Activated naive CD4-positive, alpha-beta T cell treated with Interleukin-2 at 50 U/mL for 16 hours (primary cell): ENCODE results near the gene LHX1.

ENCODE experiments used
- DNase-seq: peaks from one replicate; pipeline ENCODE4 v3.0.0-alpha.2; 2020

LHX1 gene

DNA sequence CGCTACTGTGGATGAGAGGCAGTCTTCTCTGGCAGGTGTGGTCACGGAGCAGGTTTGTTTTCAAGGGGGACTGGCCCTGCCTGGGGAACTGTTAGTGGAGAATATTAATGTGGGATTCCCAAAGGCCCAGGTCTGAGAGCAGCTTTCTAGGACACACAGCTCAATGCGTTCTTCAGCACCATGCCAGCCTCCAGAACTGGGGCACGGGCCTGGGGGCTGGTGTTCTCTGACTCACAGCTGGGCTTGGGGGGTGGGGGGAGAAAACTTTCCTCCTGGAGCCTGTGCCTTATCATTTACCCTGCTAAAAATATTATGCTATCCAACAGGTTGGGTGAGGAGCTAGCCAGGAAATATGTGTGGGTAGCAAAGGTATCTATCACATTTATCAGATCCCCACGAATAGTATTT is 13.5 kb upstream of the LHX1 start:
- DNase-seq: no peak

DNA sequence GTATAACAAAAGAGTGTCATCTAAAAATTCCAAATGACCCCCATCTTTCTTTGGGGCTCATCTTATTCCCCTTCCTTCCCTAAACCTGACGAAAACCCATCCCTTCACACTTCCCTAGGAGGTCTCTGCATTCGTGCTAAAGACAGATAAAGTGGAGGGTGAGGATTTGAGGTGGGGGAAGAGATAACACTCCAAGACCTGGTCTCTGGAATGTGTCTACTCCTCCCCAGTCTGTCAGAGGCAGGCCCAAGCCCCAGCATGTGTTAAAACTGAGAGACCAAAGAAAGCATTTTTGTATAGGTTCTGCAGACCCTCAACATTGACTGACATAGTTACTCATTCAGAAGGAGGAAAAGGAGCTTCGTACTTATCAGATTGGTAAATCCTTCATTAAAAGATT is 11.0 kb upstream of the LHX1 start:
- DNase-seq: no peak

DNA sequence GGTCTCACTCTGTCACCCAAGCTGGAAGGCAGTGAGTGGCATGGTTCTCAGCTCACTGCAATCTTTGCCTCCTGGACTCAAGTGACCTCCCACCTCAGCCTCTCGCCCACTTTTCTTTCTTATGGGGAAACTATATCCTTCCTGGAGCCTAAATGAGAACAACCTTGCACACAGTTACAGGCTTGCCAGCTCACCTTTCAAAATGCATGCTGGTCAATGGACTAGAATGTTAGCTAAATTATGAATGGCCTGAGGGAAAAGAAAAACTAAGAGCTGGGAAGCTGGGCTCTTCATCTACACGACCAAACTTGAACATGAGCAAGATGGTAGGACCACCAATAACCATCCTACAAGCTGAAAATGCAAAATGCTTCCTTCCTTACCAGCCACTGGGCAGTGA is 10.6 kb upstream of the LHX1 start:
- DNase-seq: no peak

DNA sequence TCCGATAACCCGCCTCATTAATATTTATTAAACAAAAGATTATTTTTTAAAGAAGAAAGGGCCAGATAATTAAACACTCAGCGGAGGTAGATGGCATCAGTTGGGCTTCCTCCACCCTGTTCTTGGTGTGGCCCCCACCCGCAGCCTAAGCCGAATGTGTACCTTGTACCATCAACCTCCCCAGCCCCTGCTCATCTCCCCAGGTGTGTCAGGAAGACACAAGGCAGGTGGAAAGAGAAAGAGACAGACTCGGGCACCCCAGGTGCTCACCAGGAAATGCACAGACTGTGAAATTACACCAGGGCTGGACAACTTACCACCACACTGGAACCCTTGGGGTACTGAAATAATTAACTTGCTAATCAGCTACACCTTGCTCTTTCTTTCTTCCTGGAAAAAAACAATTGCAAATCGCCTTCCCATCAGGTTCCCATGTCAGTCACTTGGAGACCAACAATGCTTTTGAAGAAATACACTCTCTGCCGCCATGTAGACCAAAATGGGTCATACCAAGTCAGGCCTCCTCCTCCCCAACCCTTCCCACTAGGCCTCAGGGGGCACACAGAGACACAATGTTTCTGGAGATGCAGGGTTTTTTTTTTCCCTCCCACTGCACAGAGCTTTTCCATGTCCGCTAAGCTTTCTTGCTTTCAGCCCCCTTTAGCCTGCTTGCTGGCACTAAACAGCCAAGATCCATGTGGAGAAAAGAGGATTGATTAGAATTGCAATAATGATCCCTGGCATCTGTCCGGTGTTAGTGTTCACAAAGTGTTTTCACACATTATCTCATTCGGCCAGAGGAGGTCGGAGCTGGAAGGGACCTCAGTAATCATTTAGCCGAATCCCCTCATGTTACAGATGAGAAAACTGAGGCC is 8.6 kb upstream of the LHX1 start:
- no peak for DNase-seq

DNA sequence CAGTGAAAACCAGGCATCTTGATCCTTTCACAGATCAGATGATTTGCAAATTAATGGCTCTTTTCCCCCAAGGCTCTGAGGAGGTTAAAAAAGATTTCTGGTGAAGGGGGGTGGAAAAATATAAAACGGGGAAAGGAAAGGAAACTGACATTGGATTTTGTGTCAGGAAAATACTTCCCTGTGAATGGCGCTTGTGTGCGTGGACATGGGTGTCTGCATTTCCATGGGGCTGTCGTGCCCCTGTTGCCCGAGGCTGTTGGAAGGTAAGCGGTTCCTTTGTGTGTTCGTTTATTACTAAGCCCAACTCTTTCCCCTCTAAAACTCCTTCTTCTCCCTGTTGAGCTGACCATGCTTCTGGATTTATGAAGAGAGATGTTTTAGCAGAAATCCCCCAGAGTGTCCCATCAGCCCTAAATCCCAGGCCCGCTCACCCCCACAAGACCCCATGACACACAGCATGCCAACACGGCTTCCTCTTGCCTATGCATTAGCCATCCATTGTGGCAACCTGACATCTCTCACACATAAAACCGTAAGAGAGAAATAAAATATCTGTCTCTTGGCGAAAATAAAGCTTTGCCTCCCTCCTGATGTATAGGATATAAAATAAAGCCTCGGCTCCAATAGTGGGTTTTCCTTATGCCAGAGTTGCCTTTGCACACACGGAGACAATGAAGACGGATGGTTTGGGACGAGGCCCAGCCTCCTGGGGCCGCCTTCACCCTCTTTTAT is 7.3 kb upstream of the LHX1 start:
- DNase-seq: no peak

DNA sequence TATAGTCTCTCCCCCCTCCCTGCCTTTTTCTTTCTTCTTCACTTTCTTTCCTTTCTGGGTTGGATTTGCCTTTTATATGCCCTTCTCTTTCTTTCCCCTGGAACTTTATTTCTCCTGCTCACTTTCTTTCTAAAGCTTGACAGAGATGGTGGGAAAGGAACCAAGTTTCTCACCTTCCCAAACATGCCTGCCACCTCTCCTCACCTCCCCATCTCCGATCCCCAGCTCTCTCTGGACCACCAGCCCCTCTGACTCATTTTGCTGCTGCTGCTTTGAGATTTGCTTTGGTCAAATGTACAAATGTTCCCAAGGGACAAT is 6.7 kb upstream of the LHX1 start:
- DNase-seq: no peak

DNA sequence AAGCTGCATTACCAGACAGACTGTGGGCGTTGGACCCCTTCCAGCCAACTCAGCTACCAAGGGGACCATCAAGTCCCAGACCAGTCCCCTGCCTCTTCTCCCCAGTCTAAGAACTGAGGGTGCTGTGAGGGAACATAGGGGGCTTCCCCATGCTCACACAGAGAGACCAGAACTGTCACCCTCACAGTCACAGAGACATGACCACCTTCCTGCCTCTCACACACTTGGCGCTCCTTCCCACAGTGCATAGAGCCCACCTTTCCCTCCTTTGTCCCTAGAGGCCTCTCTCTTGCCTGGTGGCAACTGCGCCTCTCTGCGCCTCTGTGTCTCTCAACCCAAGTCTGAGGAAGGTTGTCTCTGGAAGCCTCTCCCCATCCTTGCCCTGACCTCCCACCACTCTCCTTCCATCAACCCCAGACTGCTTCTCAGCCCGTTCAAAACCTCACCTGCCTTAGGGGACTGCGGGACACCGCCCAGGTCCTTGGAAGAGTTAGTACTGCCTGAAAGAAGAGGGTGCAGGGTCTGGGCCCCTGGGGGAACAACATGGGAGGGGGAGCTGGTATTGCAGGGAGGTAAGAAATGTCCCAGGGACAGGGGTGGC is 6.1 kb upstream of the LHX1 start:
- no peak for DNase-seq

DNA sequence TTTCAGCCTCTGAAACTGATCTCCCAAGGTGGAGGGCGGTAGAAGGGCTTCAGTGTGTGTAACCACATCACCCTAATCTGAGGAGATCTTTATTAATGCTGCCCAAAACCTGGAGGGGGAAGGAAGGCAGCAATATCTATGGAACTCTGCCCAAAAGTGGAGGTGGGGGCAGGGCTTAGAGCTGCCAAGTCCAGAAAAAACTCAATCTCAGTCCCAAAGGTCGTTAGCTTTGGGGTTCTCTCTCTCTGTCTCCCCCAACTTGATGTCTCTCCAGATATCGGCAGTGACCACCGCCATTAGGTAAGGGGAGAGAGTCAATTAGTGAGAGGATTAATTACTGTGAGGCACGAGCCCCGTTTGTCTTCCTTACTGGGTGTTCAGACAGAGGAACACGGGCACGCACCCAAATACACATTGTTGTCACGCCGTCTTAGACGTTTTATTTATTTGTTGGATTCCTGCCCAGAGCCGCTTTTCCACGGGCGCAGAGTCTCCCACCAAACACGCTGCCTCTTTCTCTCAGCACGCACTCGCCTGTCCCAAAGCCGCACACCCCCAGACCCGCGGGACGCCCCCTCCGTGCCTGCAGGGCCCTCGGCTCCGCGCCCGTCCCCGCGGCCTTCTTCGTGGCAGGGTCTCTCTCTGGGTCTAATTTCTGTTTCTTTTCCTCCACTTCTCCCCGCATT is 5.4 kb upstream of the LHX1 start:
- peak; percentile 13 for DNase-seq

DNA sequence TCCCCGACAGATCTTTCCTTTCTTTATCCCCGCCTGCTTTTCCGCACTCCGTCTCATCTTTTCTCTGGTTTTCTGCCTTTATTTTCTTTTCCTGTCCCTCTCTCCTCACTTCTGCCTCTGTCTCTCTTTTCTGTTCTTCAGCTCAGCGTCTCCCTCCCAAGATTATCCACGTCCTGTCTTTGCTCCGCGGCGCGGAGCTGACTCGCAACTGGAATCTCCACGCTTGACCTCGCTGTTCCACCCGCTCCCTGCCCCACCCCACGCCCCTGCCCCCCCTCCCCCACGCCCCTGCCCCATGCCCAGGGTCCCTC is 4.9 kb upstream of the LHX1 start:
- DNase-seq: no peak

DNA sequence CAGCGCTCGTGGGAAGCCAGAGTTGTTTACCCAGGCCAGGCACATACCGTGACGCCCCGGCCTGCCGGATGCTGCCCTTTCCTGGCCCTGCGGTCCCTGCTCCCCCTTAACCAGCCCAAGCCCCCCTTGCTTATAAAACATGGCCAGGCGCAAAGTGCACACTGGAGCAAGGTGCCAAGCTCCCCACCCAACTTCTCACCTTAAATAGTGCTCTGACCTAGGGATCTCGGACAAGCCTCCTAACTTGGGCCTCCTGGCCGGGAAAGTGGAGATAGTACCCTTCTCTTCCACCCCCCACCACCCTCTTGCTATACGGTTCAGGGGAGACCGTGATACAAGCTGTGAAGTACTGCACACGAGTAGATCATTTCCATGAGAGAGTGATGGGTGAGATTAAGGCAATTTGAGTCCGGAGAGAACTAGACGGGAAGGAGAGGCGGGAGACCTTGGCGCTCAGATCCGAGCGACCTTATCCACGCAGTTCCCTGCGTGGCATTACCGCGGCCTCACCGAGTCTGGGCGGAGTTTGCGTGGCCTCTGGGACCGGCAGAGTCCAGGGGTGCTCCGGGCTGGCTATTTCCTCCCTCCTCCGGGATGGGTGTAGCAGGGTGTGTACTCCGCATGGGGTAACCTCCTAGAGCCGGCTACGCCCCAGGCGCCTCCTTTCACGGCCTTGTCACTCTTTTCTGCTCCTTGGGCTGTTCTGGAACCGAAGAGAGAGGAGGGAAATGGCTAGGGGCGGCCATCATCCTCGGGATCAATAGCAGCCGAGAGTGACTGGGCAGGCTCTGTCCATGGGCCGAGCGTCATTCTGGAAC is 4.4 kb upstream of the LHX1 start:
- DNase-seq: no peak

DNA sequence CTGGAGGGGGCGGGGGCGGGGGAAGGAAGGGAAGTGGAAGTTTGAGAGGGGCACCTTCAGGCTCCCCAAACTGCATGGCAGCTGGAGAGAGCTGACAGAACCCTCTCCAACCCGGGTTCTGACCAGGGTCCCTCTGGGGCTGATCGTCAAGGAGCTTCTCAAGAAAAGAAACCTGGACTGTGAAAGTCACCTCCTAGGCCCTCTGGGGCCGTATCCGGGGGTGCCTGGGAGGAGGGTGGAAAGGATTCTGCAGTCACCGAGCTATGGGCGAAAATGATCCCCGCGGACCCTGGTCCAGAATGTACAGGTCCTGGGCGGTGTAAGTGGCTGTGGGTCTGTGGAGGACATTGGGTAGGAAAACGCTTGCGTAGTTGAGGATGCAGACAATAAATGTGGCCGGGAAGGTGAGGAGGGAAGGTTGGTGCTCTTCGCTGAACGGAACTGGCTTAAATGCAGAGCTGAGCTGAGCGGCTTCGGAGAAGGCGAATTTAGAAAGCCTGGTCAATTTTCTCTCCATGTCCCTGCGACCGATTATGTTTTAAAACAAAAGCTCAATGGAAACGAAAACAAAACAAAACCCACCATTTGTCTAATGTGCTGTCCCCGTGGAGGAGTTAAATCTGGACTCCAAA is 3.6 kb upstream of the LHX1 start:
- no peak for DNase-seq

DNA sequence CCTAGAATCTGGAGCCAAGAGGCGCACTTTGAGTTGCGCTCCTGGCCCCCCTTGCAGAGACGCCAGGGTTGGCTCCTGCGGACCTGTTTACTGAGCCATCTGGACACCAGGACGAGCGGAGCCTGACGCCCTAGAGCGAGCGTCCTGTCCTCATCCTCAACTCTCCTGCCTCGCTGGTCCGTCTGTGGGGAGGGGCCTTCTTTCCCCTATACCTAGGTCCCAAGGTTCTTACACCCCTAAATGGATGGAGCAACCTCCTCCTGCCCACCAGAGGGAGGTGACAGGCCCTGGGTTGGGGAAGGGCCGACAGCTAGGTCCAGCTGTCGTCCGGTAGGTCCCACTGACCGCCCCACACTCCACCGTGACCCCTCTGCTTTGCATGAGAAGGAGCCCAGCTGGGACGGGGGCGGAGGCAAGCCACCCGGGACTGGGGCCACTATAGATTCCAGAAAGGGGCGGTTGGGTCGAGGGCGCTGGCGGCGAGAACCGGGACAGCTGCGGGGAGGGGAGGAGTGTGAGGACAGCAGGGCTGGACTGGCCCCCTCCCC is 3.1 kb upstream of the LHX1 start:
- DNase-seq: no peak

DNA sequence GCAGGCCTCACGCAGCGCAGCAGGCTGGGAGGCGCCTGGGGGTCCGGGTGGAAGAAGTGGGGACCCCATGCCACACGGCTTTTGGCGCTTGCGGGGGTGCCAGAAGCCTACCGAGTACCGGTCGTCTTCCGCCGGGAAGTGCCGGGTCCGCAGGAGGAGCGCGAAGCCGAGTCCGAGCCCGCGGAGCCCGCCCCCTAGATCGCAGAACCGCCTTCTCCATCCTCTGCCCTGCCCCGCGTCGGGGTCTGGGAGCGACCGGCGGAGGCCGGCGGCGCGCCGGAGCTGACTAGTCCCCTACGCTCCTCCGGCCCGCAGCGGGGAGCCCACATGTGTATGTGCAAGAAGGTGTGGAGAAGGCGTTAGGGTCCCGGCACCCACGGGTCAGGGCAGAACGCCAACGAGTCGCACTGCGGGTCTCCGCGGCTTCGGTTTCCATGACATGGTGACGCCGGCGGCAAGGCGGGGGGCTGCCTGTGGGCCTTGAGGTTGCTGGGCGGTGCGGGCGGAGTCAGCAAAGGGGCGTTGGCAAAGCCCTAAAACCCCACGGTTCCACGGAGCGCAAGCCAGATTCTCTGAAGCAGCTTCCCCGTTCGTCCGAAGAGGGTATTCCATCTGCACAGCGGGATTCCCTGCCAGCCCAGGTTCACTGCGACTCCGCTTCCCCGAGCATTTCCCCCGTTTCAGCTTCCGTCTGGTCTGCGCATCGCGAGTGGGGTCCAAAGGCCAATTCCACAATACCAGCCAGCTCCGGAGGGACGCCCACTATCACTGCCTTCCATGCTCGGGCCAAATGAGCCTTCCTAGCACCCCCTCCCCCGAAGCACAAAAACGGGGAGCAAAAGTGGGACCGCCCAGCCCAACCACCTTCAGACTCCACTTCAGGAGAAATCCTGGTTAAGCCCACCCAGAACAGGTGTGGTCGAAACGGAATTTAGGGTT is 2.3 kb upstream of the LHX1 start:
- DNase-seq: peak; percentile 22

DNA sequence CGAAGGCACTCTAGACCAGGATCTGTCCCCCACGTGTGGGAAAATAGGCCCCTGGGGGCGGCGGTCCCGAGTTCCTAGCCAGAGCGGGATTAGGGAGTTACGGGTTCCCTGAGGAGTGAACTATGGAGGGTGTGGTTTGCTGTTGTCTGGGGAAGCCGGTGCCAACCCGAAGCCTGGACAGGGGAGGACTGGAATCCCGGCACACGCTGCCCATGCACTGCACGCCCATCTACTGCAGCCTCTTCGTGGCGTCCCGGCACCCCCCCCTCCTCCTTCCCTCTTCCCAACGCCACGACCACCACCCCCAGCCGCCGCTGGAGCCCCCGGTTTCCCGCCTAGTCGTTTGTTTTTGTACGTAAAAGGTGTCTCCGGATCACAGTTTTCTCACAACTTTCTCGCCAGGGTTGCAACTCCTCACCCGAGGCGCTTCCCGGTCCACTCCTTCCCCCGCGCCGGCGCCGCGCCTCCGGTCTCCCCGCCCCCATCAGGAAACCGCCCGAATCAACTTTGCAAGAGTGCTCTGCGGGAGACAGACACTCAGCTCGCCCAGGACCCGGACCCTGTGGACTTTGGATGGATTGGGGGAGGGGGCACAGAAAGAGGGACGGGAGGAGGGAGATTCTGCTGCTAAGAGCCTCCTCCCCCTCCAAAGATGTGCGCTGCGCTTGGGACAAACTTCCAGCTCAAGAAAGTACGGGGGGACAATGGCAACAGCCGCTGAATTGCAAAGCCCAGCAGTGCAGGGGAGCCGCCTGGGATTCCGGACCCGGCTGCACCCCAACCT is 1.4 kb upstream of the LHX1 start:
- peak; percentile 12 for DNase-seq

DNA sequence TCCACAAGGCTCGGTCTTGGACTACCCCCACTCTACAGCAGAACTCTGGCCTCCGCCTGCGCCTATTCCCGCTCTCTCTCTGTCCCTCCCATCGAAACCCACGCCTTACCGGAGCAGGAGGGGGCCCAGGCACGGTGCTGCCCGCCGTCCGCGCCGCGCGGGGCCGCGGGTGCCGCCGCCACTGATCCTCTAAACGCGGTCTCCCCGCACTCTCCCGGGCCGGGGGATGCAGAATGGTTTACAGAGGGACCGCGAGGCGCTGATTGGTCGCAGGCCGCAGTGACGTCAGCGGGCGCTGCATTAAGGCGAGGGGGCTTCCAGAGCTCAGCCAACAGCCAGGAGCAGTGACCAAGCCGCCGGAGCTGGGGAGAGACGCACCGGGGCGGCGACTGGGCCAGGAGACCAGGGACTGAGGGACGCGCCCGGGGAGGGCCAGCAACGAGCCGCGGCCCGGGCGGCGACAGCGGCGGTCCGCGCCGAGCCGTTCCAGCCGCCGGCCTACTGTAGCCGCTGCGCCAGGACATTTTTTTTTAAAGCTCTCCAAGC is 747 bp upstream of the LHX1 start:
- DNase-seq: no peak

DNA sequence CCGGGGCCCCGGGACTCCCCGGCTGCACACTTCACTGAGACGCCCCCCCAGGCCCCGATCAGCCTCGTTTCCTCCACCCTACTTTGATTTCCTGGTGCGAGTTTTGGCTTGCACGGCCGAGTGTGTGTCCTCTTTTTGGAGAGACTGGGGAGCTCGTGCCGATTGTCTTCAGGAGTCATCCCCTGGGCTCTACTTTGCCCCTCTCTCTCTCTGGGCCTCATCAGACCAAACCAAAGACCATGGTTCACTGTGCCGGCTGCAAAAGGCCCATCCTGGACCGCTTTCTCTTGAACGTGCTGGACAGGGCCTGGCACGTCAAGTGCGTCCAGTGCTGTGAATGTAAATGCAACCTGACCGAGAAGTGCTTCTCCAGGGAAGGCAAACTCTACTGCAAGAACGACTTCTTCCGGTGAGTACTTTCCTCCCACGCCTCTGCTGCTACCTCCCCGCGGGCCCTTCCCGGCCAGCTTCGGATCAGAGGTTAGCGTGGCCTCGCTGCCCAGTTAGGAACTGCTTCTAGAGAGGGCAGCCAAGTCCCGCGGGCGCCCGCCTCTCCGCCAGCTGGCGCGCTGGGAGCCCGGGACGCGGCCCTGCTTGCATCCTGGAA is 787 bp downstream of the LHX1 start:
- DNase-seq: peak; percentile 28

DNA sequence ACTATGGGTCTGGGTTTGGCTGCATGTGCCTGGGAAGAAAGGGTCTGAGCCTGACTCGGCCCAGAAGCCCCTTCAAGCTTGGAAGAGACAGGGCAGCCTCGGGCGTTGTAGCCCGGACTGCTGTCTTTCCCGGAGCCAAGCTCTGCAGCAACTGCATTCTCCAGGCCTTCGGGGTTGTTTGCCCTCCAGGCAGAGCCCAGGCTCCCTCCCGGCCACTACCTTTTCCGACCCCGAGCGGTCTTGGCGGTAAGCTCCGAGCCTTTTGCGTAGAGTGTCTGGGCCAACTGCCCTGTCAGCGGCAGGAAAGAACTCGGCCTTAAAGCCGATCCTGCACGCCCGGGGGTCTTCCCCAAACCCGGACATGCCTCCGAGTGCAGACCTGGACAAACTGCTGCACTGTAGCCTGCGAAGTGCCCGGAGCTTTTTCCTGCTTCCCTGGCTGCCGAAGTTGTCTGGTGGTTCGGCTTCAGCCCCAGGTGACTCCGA is 1.3 kb downstream of the LHX1 start:
- peak; percentile 9 for DNase-seq

DNA sequence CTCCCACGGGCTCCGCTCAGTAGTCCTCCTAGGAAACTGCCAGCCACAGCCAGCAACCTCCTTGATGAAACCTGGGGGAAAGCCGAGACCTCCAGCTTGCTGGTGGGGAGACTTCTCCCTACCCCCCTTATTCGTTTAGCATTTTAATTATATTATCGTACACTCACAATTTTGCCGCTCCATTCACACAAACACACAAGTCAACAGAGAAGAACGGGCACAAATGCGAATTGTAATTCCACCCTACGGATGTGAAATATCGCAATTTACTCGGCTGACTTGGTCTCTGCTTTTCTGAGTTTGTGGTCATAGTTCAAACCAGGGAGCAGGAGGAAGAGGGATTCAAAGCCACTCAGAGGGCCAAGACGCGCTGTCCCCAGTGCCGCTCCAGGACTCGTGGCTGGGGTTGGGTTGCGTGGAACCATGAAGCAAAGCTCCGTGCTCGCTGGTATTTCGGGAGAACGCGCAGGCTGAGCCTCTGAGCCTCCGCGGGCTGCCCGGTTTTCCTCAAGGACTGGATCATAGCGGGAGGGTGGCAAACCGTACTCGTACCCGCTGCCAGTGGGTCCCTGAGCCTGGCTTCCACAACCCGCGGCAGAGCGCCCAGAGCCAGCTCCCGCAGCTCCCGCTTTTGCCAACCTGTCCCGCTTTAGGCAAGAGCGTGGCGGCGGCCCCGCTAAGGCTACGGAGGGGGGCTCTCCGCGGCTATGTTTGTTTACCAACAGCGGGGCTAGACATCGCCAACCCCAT is 2.0 kb downstream of the LHX1 start:
- DNase-seq: no peak
